Activated T-cell treated with anti-CD3 and anti-CD28 coated beads, Interleukin-2, amount 50 U/mL, for 24 hours (primary cell): ENCODE results near the gene VPS35L.
"Not testable (repeated sequence)": the region's sequence is repeated elsewhere in the genome, so short reads cannot be mapped to it uniquely, and the experiment has no call there.

Source experiments
- DNase-seq: peaks from one replicate; pipeline ENCODE4 v3.0.0-alpha.2; 2020
- H3K27ac Mint-ChIP-seq: 2 replicates; pipeline ENCODE4 v1.8.0; 2020; ENCODE audit warnings: mild to moderate bottlenecking, mixed read lengths
- H3K27me3 Mint-ChIP-seq: 2 replicates; pipeline ENCODE4 v1.8.0; 2020; ENCODE audit warnings: mixed read lengths
- H3K36me3 Mint-ChIP-seq: 2 replicates; pipeline ENCODE4 v1.8.0; 2020; ENCODE audit warnings: low read depth, mixed read lengths
- H3K4me1 Mint-ChIP-seq: 2 replicates; pipeline ENCODE4 v1.8.0; 2020; ENCODE audit warnings: low read depth, mixed read lengths
- H3K4me3 Mint-ChIP-seq: 2 replicates; pipeline ENCODE4 v1.8.0; 2020; ENCODE audit warnings: mild to moderate bottlenecking, moderate library complexity, mixed read lengths
- H3K9me3 Mint-ChIP-seq: 2 replicates; pipeline ENCODE4 v1.8.0; 2020; ENCODE audit warnings: mixed read lengths

The VPS35L gene

GRCh38 chr16:19672378-19672777 lies 116.9 kb downstream of the VPS35L start:
- Mint-ChIP-seq H3K4me3 (no peak overlapping the region), H3K36me3 (peaks cover 73% of the 10 kb centered on the region), H3K4me1 (peaks cover 5% of the 10 kb centered on the region), H3K27me3 (no peaks in the 10 kb centered on the region), H3K27ac (peak overlapping the region; percentile 28), H3K9me3 (no peaks in the 10 kb centered on the region)
- no peak for DNase-seq

GRCh38 chr16:19674485-19674884 lies 119.0 kb downstream of the VPS35L start:
- H3K36me3 Mint-ChIP-seq = peaks cover 60% of the 10 kb centered on the region

GRCh38 chr16:19677402-19677801 lies 121.9 kb downstream of the VPS35L start:
- DNase-seq = no peak
- no peak overlapping the region for H3K4me3 Mint-ChIP-seq
- peaks cover 5% of the 10 kb centered on the region for H3K4me1 Mint-ChIP-seq
- H3K27me3 Mint-ChIP-seq = no peaks in the 10 kb centered on the region
- peaks cover 56% of the 10 kb centered on the region for H3K36me3 Mint-ChIP-seq
- H3K27ac Mint-ChIP-seq = no peak overlapping the region
- H3K9me3 Mint-ChIP-seq = no peaks in the 10 kb centered on the region

More at GRCh38 chr16:19674485-19674884, 119.0 kb downstream of the VPS35L start:
- Mint-ChIP-seq H3K4me3 (no peak overlapping the region), H3K9me3 (no peaks in the 10 kb centered on the region), H3K27ac (no peak overlapping the region), H3K27me3 (no peaks in the 10 kb centered on the region), H3K4me1 (peaks cover 5% of the 10 kb centered on the region)
- no peak for DNase-seq

- Mint-ChIP-seq H3K36me3 (peaks cover 61% of the 10 kb centered on the region), H3K4me1 (peaks cover 5% of the 10 kb centered on the region), H3K9me3 (peaks cover 6% of the 10 kb centered on the region), H3K4me3 (no peak overlapping the region), H3K27me3 (no peaks in the 10 kb centered on the region), H3K27ac (no peak overlapping the region)
- no peak for DNase-seq
Measured at GRCh38 chr16:19678804-19679203, 123.3 kb downstream of the VPS35L start.

- not testable (repeated sequence) for DNase-seq, H3K27ac Mint-ChIP-seq, H3K4me1 Mint-ChIP-seq, H3K9me3 Mint-ChIP-seq, H3K4me3 Mint-ChIP-seq, H3K27me3 Mint-ChIP-seq
- H3K36me3 Mint-ChIP-seq = peaks cover 63% of the 10 kb centered on the region
Measured at GRCh38 chr16:19679281-19679680, 123.8 kb downstream of the VPS35L start.

GRCh38 chr16:19680881-19681340 lies 125.4 kb downstream of the VPS35L start:
- no peaks in the 10 kb centered on the region for H3K4me1 Mint-ChIP-seq
- H3K27ac Mint-ChIP-seq = no peak overlapping the region
- peaks cover 15% of the 10 kb centered on the region for H3K9me3 Mint-ChIP-seq
- H3K36me3 Mint-ChIP-seq = peaks cover 65% of the 10 kb centered on the region
- no peak for DNase-seq
- no peak overlapping the region for H3K4me3 Mint-ChIP-seq
- H3K27me3 Mint-ChIP-seq = no peaks in the 10 kb centered on the region

- Mint-ChIP-seq H3K4me1 (no peaks in the 10 kb centered on the region), H3K4me3 (no peak overlapping the region), H3K36me3 (peaks cover 65% of the 10 kb centered on the region), H3K27me3 (no peaks in the 10 kb centered on the region), H3K9me3 (peaks cover 15% of the 10 kb centered on the region), H3K27ac (no peak overlapping the region)
- DNase-seq = no peak
Measured at GRCh38 chr16:19681637-19682036, 126.1 kb downstream of the VPS35L start.

GRCh38 chr16:19683453-19684236 lies 128.1 kb downstream of the VPS35L start:
- Mint-ChIP-seq H3K4me3 (no peak overlapping the region), H3K27ac (no peak overlapping the region), H3K4me1 (peaks cover 7% of the 10 kb centered on the region), H3K9me3 (peaks cover 15% of the 10 kb centered on the region), H3K36me3 (peaks cover 75% of the 10 kb centered on the region), H3K27me3 (no peaks in the 10 kb centered on the region)
- DNase-seq = no peak

- Mint-ChIP-seq H3K9me3 (peaks cover 15% of the 10 kb centered on the region), H3K4me1 (peaks cover 19% of the 10 kb centered on the region), H3K36me3 (peaks cover 82% of the 10 kb centered on the region)
Measured at GRCh38 chr16:19685176-19685575, 129.7 kb downstream of the VPS35L start.

GRCh38 chr16:19687279-19687678 lies 131.8 kb downstream of the VPS35L start:
- Mint-ChIP-seq H3K4me3 (no peak overlapping the region), H3K27me3 (no peaks in the 10 kb centered on the region), H3K27ac (no peak overlapping the region), H3K36me3 (peaks cover 88% of the 10 kb centered on the region), H3K4me1 (peaks cover 29% of the 10 kb centered on the region), H3K9me3 (peaks cover 15% of the 10 kb centered on the region)
- DNase-seq = no peak

More at GRCh38 chr16:19685176-19685575, 129.7 kb downstream of the VPS35L start:
- H3K27ac Mint-ChIP-seq = no peak overlapping the region
- DNase-seq = no peak
- H3K4me3 Mint-ChIP-seq = no peak overlapping the region
- H3K27me3 Mint-ChIP-seq = no peaks in the 10 kb centered on the region

- H3K4me1 Mint-ChIP-seq = peaks cover 29% of the 10 kb centered on the region
- no peak overlapping the region for H3K4me3 Mint-ChIP-seq
- H3K27ac Mint-ChIP-seq = no peak overlapping the region
- H3K36me3 Mint-ChIP-seq = peaks cover 85% of the 10 kb centered on the region
- no peaks in the 10 kb centered on the region for H3K27me3 Mint-ChIP-seq
- no peak for DNase-seq
- H3K9me3 Mint-ChIP-seq = peaks cover 10% of the 10 kb centered on the region
Measured at GRCh38 chr16:19688396-19689024, 133.0 kb downstream of the VPS35L start.

- Mint-ChIP-seq H3K27ac (peak overlapping the region; percentile 6), H3K4me3 (no peak overlapping the region), H3K36me3 (peaks cover 85% of the 10 kb centered on the region), H3K4me1 (peaks cover 32% of the 10 kb centered on the region), H3K27me3 (no peaks in the 10 kb centered on the region), H3K9me3 (peaks cover 8% of the 10 kb centered on the region)
- no peak for DNase-seq
Measured at GRCh38 chr16:19689342-19689741, 133.8 kb downstream of the VPS35L start.

- Mint-ChIP-seq H3K27me3 (no peaks in the 10 kb centered on the region), H3K27ac (peak overlapping the region; percentile 67), H3K4me3 (no peak overlapping the region), H3K9me3 (peaks cover 3% of the 10 kb centered on the region), H3K36me3 (peaks cover 81% of the 10 kb centered on the region), H3K4me1 (peaks cover 36% of the 10 kb centered on the region)
- DNase-seq = no peak
Measured at GRCh38 chr16:19690196-19690595, 134.7 kb downstream of the VPS35L start.

- H3K27me3 Mint-ChIP-seq = no peaks in the 10 kb centered on the region
- peak overlapping the region; percentile 38 for H3K27ac Mint-ChIP-seq
- DNase-seq = no peak
- H3K36me3 Mint-ChIP-seq = peaks cover 75% of the 10 kb centered on the region
- H3K9me3 Mint-ChIP-seq = no peaks in the 10 kb centered on the region
- no peak overlapping the region for H3K4me3 Mint-ChIP-seq
- H3K4me1 Mint-ChIP-seq = peaks cover 42% of the 10 kb centered on the region
Measured at GRCh38 chr16:19691161-19691711, 135.7 kb downstream of the VPS35L start.

- no peak for DNase-seq
- Mint-ChIP-seq H3K27me3 (no peaks in the 10 kb centered on the region), H3K4me3 (no peak overlapping the region), H3K36me3 (peaks cover 79% of the 10 kb centered on the region), H3K9me3 (no peaks in the 10 kb centered on the region), H3K4me1 (peaks cover 60% of the 10 kb centered on the region), H3K27ac (no peak overlapping the region)
Measured at GRCh38 chr16:19694989-19695388, 139.5 kb downstream of the VPS35L start.
